GM12878 (cell line): Measurements from ENCODE around the gene ARHGAP12. TPM values are rescaled to one million over a fixed set of nuclear protein-coding genes. Genes with fewer than 3 reads are reported as not detected.

Experiments used
- ATAC-seq: fragments of 200-7000 bp; cut with Tn5 transposase; 3 replicates; pipeline ENCODE4 v1.9.1; 2020; ENCODE audit warnings: mild to moderate bottlenecking, moderate library complexity
- BruUV-seq: library from RNA; stranded (reverse); fragments of 400-500 nt; replicated peaks from 2 replicates; lab custom pipeline; 2021; lab: Mats Ljungman, UMichigan
- CTCF ChIA-PET: fragments of 300-600 bp; sonication (Branson Sonifier 250); formaldehyde crosslinking; extraction: SDS; loops from one replicate; lab custom pipeline; 2021; ENCODE audit warnings: inconsistent platforms; lab: Yijun Ruan, JAX
- POLR2A ChIA-PET: fragments of 350-600 bp; formaldehyde crosslinking; extraction: SDS; loops from one replicate; lab custom pipeline; 2021; ENCODE audit warnings: inconsistent platforms; lab: Charles Lee
- RAD21 ChIA-PET: fragments of 300-600 bp; sonication (Branson Sonifier 250); formaldehyde crosslinking; loops from one replicate; lab custom pipeline; 2023; ENCODE audit warnings: antibody characterized with exemption; ENCODE audit not compliant: unreplicated experiment; lab: Charles Lee
- SMC1A ChIA-PET: fragments of 300-600 bp; sonication (Branson Sonifier 250); formaldehyde crosslinking; loops from one replicate; lab custom pipeline; 2023; ENCODE audit not compliant: unreplicated experiment, uncharacterized antibody; lab: Charles Lee
- DNase-seq: peaks from one replicate; pipeline ENCODE4 v3.0.0-alpha.2; 2011; ENCODE audit warnings: low read depth, low spot score
- FAIRE-seq: peaks from 3 replicates; lab custom pipeline; 2011; peaks lifted over from hg19 to GRCh38; lab: Jason Lieb, UNC
- H2AFZ ChIP-seq: 2 replicates; pipeline ENCODE4 v1.6.0; 2011; ENCODE audit warnings: low read depth, low read length, control low read depth; ENCODE audit not compliant: control insufficient read depth
- H3K27ac ChIP-seq: 2 replicates; pipeline ENCODE4 v1.5.1; 2011; ENCODE audit warnings: control low read depth; ENCODE audit not compliant: control insufficient read depth, insufficient read depth
- H3K27me3 ChIP-seq, 2 experiments: replicated peaks in 1 of 2; 2 replicates each; pipeline versions ENCODE4 v1.6.0 to v1.6.1; 2011; ENCODE audit warnings: low read length in 1 of 2; ENCODE audit not compliant: control insufficient read depth in 2 of 2, insufficient read depth in 2 of 2
- H3K36me3 ChIP-seq, 2 experiments: 2 replicates each; pipeline ENCODE4 v1.5.1; 2011; ENCODE audit warnings: low read length in 1 of 2; ENCODE audit not compliant: control insufficient read depth in 2 of 2, insufficient read depth in 2 of 2
- H3K4me1 ChIP-seq: 2 replicates; pipeline ENCODE4 v1.6.1; 2011; ENCODE audit warnings: mild to moderate bottlenecking, low read length, moderate library complexity, mixed read lengths; ENCODE audit not compliant: control insufficient read depth, insufficient read depth
- H3K4me2 ChIP-seq: 2 replicates; pipeline ENCODE4 v1.6.0; 2011; ENCODE audit warnings: control low read depth; ENCODE audit not compliant: control insufficient read depth, insufficient read depth
- H3K4me3 ChIP-seq: fragments of 200-600 bp; sonication (generic); 2 replicates; pipeline ENCODE4 v1.5.1; 2016
- H3K79me2 ChIP-seq: 2 replicates; pipeline ENCODE4 v1.6.0; 2011; ENCODE audit warnings: low read length; ENCODE audit not compliant: control insufficient read depth, insufficient read depth
- H3K9ac ChIP-seq: 2 replicates; pipeline ENCODE4 v1.8.0; 2011; ENCODE audit warnings: low read length, control low read depth, mixed read lengths; ENCODE audit not compliant: control insufficient read depth, insufficient read depth
- H3K9me3 ChIP-seq: replicated peaks from 3 replicates; pipeline ENCODE4 v1.5.1; 2011; ENCODE audit warnings: mild to moderate bottlenecking, low read length; ENCODE audit not compliant: control insufficient read depth, insufficient read depth
- H4K20me1 ChIP-seq: 2 replicates; pipeline ENCODE4 v1.6.0; 2011; ENCODE audit not compliant: control insufficient read depth, insufficient read depth
- BCL11A ChIP-seq: IDR thresholded peaks from 2 replicates; pipeline ENCODE4 v1.6.1; 2011; ENCODE audit warnings: low read depth, low read length
- BRCA1 ChIP-seq: IDR thresholded peaks from 2 replicates; pipeline ENCODE4 v1.6.1; 2011; ENCODE audit warnings: low read depth, low read length, improper control_type of control experiment
- IKZF1 ChIP-seq: fragments of 450-650 bp; conservative IDR thresholded peaks from 2 replicates; pipeline ENCODE4 v1.6.1; 2017; ENCODE audit warnings: antibody characterized with exemption, mild to moderate bottlenecking
- RBBP5 ChIP-seq: fragments of 200-600 bp; sonication (generic); conservative IDR thresholded peaks from 2 replicates; pipeline ENCODE4 v1.6.1; 2016
- SUPT20H ChIP-seq: IDR thresholded peaks from 2 replicates; pipeline ENCODE4 v1.6.1; 2011; ENCODE audit warnings: low read depth, mild to moderate bottlenecking, low read length, moderate library complexity, borderline replicate concordance; ENCODE audit not compliant: control insufficient read depth
- SUZ12 ChIP-seq: fragments of 200-600 bp; sonication (generic); IDR thresholded peaks from one replicate; pipeline ENCODE4 v1.6.1; 2018; ENCODE audit warnings: antibody characterized with exemption, mild to moderate bottlenecking; ENCODE audit not compliant: unreplicated experiment
- WGBS: methylation state at CpG from one replicate; pipeline ENCODE4 v1.1.6; 2016; ENCODE audit warnings: low lambda C conversion rate; ENCODE audit not compliant: insufficient replicate concordance, insufficient coverage; ENCODE audit errors: missing lambda C conversion rate; 5-methylcytosine and 5-hydroxymethylcytosine counted together
- in situ Hi-C: fragments of 300-500 bp; cut with MboI; formaldehyde crosslinking; loops from 9 replicates; pipeline ENCODE4 v1.14.3; 2018; ENCODE audit warnings: mixed read lengths
- intact Hi-C: fragments of 100-400 bp; cut with micrococcal nuclease; formaldehyde crosslinking; loops from one replicate; pipeline ENCODE4 v1.14.2; 2022; ENCODE audit not compliant: unreplicated experiment
- polyA plus RNA-seq, 11 experiments: library from polyadenylated mRNA; depleted of rRNA in 4 of 11; unstranded in 6 of 11; stranded (reverse) in 5 of 11; fragments of >200 nt; fragmentation: Nextera tagmentation in 4 of 11; fragmentation: Illumina TruSeq in 1 of 11; extraction: Ambion mirVana in 4 of 11; extraction: Trizol in 1 of 11; gene quantifications; 1 replicate in 1 of 11; 2 replicates in 10 of 11; pipeline versions ENCODE4 v1.2.1 to v1.2.3, GENCODE V29; 2011 to 2016; ENCODE audit warnings: inconsistent platforms in 2 of 11, missing spikeins in 2 of 11, low read depth in 1 of 11
- total RNA-seq, 4 experiments: library from RNA; depleted of rRNA in 3 of 4; stranded (reverse); fragments of >200 nt in 3 of 4; fragmentation: Illumina TruSeq in 1 of 4; extraction: Trizol in 1 of 4; gene quantifications; 2 replicates each; pipeline versions ENCODE4 v1.2.1 to v1.2.3, GENCODE V29; 2013 to 2021
- TF ChIP-seq, protein P1 (sequence below): IDR thresholded peaks from 2 replicates; pipeline ENCODE4 v1.6.1; 2012; ENCODE audit warnings: low read length, inconsistent platforms

ARHGAP12 gene
- total and polyA plus RNA-seq, 10 of the 15 experiments (the other 5 are each of a cell fraction or from before 2014, with no cell fraction given) = 5.4 to 15.6 (median 8.5) TPM

- no peak for FAIRE-seq
- in situ Hi-C loops (loop anchor here (10.0 kb wide), 1 partner anchor 479 kb away; no protein-coding TSS in a partner anchor), intact Hi-C loops (loop anchor here (10.0 kb wide), 1 partner anchor 719 kb away; no protein-coding TSS in a partner anchor)
- Histone ChIP-seq H3K79me2 (no peaks in the 10 kb centered on the region), H3K4me3 (no peak overlapping the region), H3K27ac (no peak overlapping the region), H3K9me3 (no peaks in the 10 kb centered on the region), H3K9ac (no peak overlapping the region), H3K4me1 (peaks cover 3% of the 10 kb centered on the region), H3K36me3 (no peaks in the 10 kb centered on the region), H2AFZ (no peak overlapping the region), H3K4me2 (no peak overlapping the region), H3K27me3 (no peaks in the 10 kb centered on the region), H4K20me1 (no peaks in the 10 kb centered on the region)
- POLR2A ChIA-PET = interaction anchor here (0.6 kb wide), 1 partner anchor 145 kb away, joined by 3 read pairs; no protein-coding TSS in a partner anchor
- DNase-seq = no peak
- RAD21 ChIA-PET = no interaction called here
- no peak for ATAC-seq
- no TSS peak for BruUV-seq
- SMC1A ChIA-PET = no interaction called here
- 73% methylated on average over 8 of the region's 8 CpGs for WGBS
- CTCF ChIA-PET = no interaction called here
- TF ChIP-seq SUPT20H (no peak), SUZ12 (no peak), BCL11A (no peak), BRCA1 (no peak), RBBP5 (no peak), IKZF1 (no peak)
- TF ChIP-seq, protein P1, sequence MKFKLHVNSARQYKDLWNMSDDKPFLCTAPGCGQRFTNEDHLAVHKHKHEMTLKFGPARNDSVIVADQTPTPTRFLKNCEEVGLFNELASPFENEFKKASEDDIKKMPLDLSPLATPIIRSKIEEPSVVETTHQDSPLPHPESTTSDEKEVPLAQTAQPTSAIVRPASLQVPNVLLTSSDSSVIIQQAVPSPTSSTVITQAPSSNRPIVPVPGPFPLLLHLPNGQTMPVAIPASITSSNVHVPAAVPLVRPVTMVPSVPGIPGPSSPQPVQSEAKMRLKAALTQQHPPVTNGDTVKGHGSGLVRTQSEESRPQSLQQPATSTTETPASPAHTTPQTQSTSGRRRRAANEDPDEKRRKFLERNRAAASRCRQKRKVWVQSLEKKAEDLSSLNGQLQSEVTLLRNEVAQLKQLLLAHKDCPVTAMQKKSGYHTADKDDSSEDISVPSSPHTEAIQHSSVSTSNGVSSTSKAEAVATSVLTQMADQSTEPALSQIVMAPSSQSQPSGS = no peak
These were observed 124.9 kb downstream of the ARHGAP12 start for GRCh38 chr10:31803606-31804351.
